Mesenchymal stem cell (in vitro differentiated cells and primary cell): Measurements from ENCODE around the gene FHIT.

ENCODE experiments used
- DNase-seq: peaks from one replicate; pipeline ENCODE4 v3.0.0-alpha.2; 2013
- H2AFZ ChIP-seq: one replicate; pipeline ENCODE4 v1.6.1; 2013; ENCODE audit warnings: low read depth, mild to moderate bottlenecking, control low read depth, inconsistent platforms, low read length, moderate library complexity
- H2AK5ac ChIP-seq: 2 replicates; pipeline ENCODE4 v1.6.1; 2013; ENCODE audit warnings: low read length, moderate library complexity, mild to moderate bottlenecking, inconsistent platforms; ENCODE audit not compliant: severe bottlenecking
- H2BK120ac ChIP-seq: one replicate; pipeline ENCODE4 v1.6.1; 2013; ENCODE audit warnings: low read depth, mild to moderate bottlenecking, inconsistent platforms, low read length, moderate library complexity
- H2BK12ac ChIP-seq, 2 experiments: one replicate each; pipeline ENCODE4 v1.6.1; 2013; ENCODE audit warnings: inconsistent platforms in 2 of 2, low read length in 2 of 2, mild to moderate bottlenecking in 2 of 2, moderate library complexity in 2 of 2, control low read depth in 1 of 2
- H2BK15ac ChIP-seq: one replicate; pipeline ENCODE4 v1.6.1; 2013; ENCODE audit warnings: mild to moderate bottlenecking, low read depth, inconsistent platforms; ENCODE audit not compliant: poor library complexity, severe bottlenecking
- H2BK5ac ChIP-seq: 2 replicates; pipeline ENCODE4 v1.6.1; 2013; ENCODE audit warnings: low read depth, mild to moderate bottlenecking, low read length, control low read depth, inconsistent platforms; ENCODE audit not compliant: poor library complexity, severe bottlenecking
- H3K14ac ChIP-seq, 2 experiments: one replicate each; pipeline ENCODE4 v1.6.1; 2013; ENCODE audit warnings: inconsistent platforms in 2 of 2, low read length in 2 of 2, control low read depth in 1 of 2, mild to moderate bottlenecking in 1 of 2, moderate library complexity in 1 of 2
- H3K18ac ChIP-seq, 2 experiments: one replicate each; pipeline ENCODE4 v1.6.1; 2013; ENCODE audit warnings: inconsistent platforms in 2 of 2, low read length in 2 of 2, control low read depth in 1 of 2, low read depth in 1 of 2, mild to moderate bottlenecking in 1 of 2
- H3K23ac ChIP-seq, 2 experiments: one replicate each; pipeline ENCODE4 v1.6.1; 2013; ENCODE audit warnings: inconsistent platforms in 2 of 2, low read length in 2 of 2, mild to moderate bottlenecking in 2 of 2, moderate library complexity in 2 of 2, control low read depth in 1 of 2
- H3K27ac ChIP-seq: 2 replicates; pipeline ENCODE4 v1.5.1; 2013; ENCODE audit warnings: mild to moderate bottlenecking, moderate library complexity, low read length, control low read depth, inconsistent platforms; ENCODE audit not compliant: poor library complexity, severe bottlenecking
- H3K27me3 ChIP-seq, 2 experiments: 2 replicates each; pipeline versions ENCODE4 v1.6.1 to v1.7.0; 2013; ENCODE audit warnings: low read length in 2 of 2, mild to moderate bottlenecking in 2 of 2, moderate library complexity in 2 of 2, control low read depth in 1 of 2, inconsistent platforms in 1 of 2; ENCODE audit not compliant: control insufficient read depth in 1 of 2, insufficient read depth in 1 of 2
- H3K36me3 ChIP-seq, 2 experiments: 2 replicates each; pipeline versions ENCODE4 v1.6.1 to v1.7.0; 2013; ENCODE audit warnings: low read length in 2 of 2, control low read depth in 1 of 2, inconsistent platforms in 1 of 2, low read depth in 1 of 2, mild to moderate bottlenecking in 1 of 2; ENCODE audit not compliant: insufficient read depth in 2 of 2, control insufficient read depth in 1 of 2
- H3K4ac ChIP-seq, 2 experiments: one replicate each; pipeline ENCODE4 v1.6.1; 2013; ENCODE audit warnings: inconsistent platforms in 2 of 2, low read length in 2 of 2, mild to moderate bottlenecking in 2 of 2, moderate library complexity in 2 of 2, control low read depth in 1 of 2, low read depth in 1 of 2
- H3K4me1 ChIP-seq: 2 replicates; pipeline ENCODE4 v1.6.1; 2013; ENCODE audit warnings: low read depth, low read length, control low read depth; ENCODE audit not compliant: control insufficient read depth, insufficient read depth
- H3K4me2 ChIP-seq: 2 replicates; pipeline ENCODE4 v1.6.1; 2013; ENCODE audit warnings: low read length, mild to moderate bottlenecking, inconsistent platforms; ENCODE audit not compliant: poor library complexity, severe bottlenecking
- H3K4me3 ChIP-seq, 2 experiments: 2 replicates each; pipeline versions ENCODE4 v1.5.1 to v1.7.0; 2013; ENCODE audit warnings: low read length in 2 of 2, mild to moderate bottlenecking in 2 of 2, control low read depth in 1 of 2, low read depth in 1 of 2; ENCODE audit not compliant: insufficient read depth in 1 of 2
- H3K79me1 ChIP-seq: replicated peaks from 2 replicates; pipeline ENCODE4 v1.6.1; 2013; ENCODE audit warnings: mild to moderate bottlenecking, control low read depth, low read length, inconsistent platforms; ENCODE audit not compliant: poor library complexity, severe bottlenecking
- H3K9ac ChIP-seq: 2 replicates; pipeline ENCODE4 v1.7.0; 2013; ENCODE audit warnings: mild to moderate bottlenecking, low read length, moderate library complexity
- H3K9me3 ChIP-seq: 2 replicates; pipeline ENCODE4 v1.7.0; 2013; ENCODE audit warnings: mild to moderate bottlenecking, low read length; ENCODE audit not compliant: control insufficient read depth
- H4K8ac ChIP-seq: one replicate; pipeline ENCODE4 v1.6.1; 2013; ENCODE audit warnings: inconsistent platforms, mild to moderate bottlenecking, low read length, moderate library complexity
- H4K91ac ChIP-seq: one replicate; pipeline ENCODE4 v1.6.1; 2013; ENCODE audit warnings: mild to moderate bottlenecking, low read length, inconsistent platforms
- WGBS: methylation state at CpG from one replicate; pipeline ENCODE4 v1.1.7; 2013; ENCODE audit warnings: mixed read lengths; 5-methylcytosine and 5-hydroxymethylcytosine counted together

FHIT gene

DNA sequence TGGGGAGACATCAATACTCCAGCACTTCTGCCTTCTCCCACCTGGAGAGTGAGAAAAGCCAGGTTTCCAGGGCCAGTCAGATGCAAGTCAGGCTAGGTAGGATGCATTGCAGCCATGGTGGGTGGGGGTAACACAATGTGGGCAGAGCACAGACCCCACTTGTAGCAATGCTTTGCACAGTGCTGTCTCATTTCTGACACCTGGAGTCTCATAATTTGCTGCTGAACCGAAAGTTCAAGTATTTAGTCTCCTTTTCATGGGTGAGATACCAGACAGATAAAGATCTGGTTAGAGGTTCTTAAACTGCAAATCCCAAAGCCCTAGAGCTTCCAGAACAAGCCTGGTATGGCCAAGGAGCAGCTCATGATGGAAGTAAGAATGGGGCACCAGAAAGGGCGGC lies 1321.1 kb downstream of the FHIT start:
- Histone ChIP-seq H3K4ac (no peak overlapping the region), H2BK120ac (no peak overlapping the region), H3K9me3 (no peaks in the 10 kb centered on the region), H3K36me3 (no peaks in the 10 kb centered on the region), H3K9ac (no peak overlapping the region), H3K23ac (no peak overlapping the region), H3K79me1 (no peaks in the 10 kb centered on the region), H3K4me2 (no peak overlapping the region), H2AFZ (no peak overlapping the region), H3K4me3 (no peak overlapping the region), H3K27ac (no peak overlapping the region), H4K91ac (no peak overlapping the region), H2BK5ac (no peak overlapping the region), H4K8ac (no peak overlapping the region), H3K14ac (no peak overlapping the region), H2AK5ac (no peak overlapping the region), H2BK12ac (no peak overlapping the region), H3K4me1 (no peaks in the 10 kb centered on the region), H3K27me3 (no peaks in the 10 kb centered on the region), H2BK15ac (no peak overlapping the region), H3K18ac (no peak overlapping the region)
- WGBS: 87% methylated on average over 1 of the region's 2 CpGs
- DNase-seq: no peak

DNA sequence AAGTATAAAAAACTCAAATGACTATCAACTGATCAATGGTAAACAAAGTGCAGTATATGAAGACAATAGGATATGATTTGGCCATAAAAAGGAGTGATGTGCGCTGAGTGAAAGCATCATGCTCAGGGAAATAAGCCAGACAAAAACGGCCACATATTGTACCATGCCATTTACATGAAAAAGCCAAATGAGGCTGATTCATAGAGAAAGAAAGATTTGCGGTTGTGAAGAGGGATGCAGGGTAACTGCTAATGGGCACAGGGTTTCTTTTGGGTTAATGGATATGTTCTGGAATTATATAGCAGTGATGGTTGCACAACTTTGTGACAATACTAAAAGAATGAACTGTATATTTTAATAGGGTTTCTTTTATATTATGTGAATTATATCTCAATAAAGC lies 1324.2 kb downstream of the FHIT start:
- Histone ChIP-seq H3K27ac (no peak overlapping the region), H2BK12ac (no peak overlapping the region), H4K8ac (no peak overlapping the region), H2BK120ac (no peak overlapping the region), H4K91ac (no peak overlapping the region), H3K23ac (no peak overlapping the region), H2AFZ (no peak overlapping the region), H3K4ac (no peak overlapping the region), H3K4me2 (no peak overlapping the region), H2AK5ac (no peak overlapping the region), H2BK5ac (no peak overlapping the region), H3K36me3 (no peaks in the 10 kb centered on the region), H3K27me3 (no peaks in the 10 kb centered on the region), H3K9ac (no peak overlapping the region), H3K18ac (no peak overlapping the region), H3K14ac (no peak overlapping the region), H3K4me1 (no peaks in the 10 kb centered on the region), H3K79me1 (no peaks in the 10 kb centered on the region), H3K4me3 (no peak overlapping the region), H2BK15ac (no peak overlapping the region), H3K9me3 (no peaks in the 10 kb centered on the region)
- WGBS: 96% methylated on average over 3 of the region's 3 CpGs
- DNase-seq: no peak

DNA sequence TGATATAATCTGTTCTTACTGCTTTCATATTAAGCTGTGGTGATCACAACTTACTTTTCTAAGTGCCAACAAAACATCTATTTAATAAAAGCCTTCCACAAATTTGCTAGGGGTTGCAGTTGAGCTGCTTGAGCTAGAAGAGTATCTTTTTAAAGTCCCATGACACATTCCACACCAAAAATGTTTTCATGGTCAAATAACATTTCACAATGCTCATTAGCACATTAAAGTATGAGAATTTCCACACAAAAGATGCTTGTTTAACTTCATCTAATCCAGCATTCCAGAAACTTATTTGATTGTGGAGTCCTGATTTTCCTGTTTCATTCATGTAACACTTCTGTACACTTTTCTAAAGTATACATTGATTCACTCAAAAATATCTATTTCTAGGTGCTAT lies 1325.3 kb downstream of the FHIT start:
- H4K91ac ChIP-seq: no peak overlapping the region
- H2BK5ac ChIP-seq: no peak overlapping the region
- H3K23ac ChIP-seq: no peak overlapping the region
- no peaks in the 10 kb centered on the region for H3K36me3 ChIP-seq
- no peaks in the 10 kb centered on the region for H3K79me1 ChIP-seq
- H2BK15ac ChIP-seq: no peak overlapping the region
- no peak overlapping the region for H3K14ac ChIP-seq
- no peaks in the 10 kb centered on the region for H3K9me3 ChIP-seq
- no peak overlapping the region for H2AK5ac ChIP-seq
- no peak overlapping the region for H3K4me3 ChIP-seq
- no peaks in the 10 kb centered on the region for H3K27me3 ChIP-seq
- H4K8ac ChIP-seq: no peak overlapping the region
- no peak overlapping the region for H2BK12ac ChIP-seq
- H3K4ac ChIP-seq: no peak overlapping the region
- H3K9ac ChIP-seq: no peak overlapping the region
- no peaks in the 10 kb centered on the region for H3K4me1 ChIP-seq
- no peak overlapping the region for H2BK120ac ChIP-seq
- no peak overlapping the region for H3K18ac ChIP-seq
- H3K4me2 ChIP-seq: no peak overlapping the region
- no peak overlapping the region for H3K27ac ChIP-seq
- DNase-seq: no peak
- no peak overlapping the region for H2AFZ ChIP-seq

DNA sequence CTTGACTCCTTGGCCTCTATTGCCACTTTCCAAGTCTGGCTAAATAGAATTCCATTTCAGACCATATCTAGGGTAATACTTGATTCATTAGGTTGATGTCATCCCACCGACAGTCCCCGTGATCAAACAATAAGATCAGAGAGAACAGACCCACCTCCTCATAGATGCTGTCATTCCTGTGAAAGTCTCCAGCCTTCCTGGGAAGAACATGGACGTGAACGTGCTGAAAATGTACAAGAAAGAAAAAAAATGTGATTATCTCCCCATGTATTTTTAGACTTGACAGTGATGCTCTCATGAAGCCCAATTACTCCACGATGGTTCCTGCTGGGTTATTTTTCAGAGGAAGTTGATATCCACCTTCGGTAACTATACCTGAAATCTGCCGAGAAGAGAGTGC lies 1329.1 kb downstream of the FHIT start:
- H3K79me1 ChIP-seq: no peaks in the 10 kb centered on the region

More for the DNA sequence above, 1329.1 kb downstream of the FHIT start:
- H2BK15ac ChIP-seq: no peak overlapping the region
- no peak overlapping the region for H2AK5ac ChIP-seq
- H3K4me3 ChIP-seq: no peak overlapping the region
- H4K91ac ChIP-seq: no peak overlapping the region
- H3K27me3 ChIP-seq: no peaks in the 10 kb centered on the region
- H3K36me3 ChIP-seq: no peaks in the 10 kb centered on the region
- DNase-seq: no peak
- no peak overlapping the region for H4K8ac ChIP-seq
- H3K4me2 ChIP-seq: no peak overlapping the region
- no peak overlapping the region for H3K9ac ChIP-seq
- H2BK12ac ChIP-seq: no peak overlapping the region
- H3K4ac ChIP-seq: no peak overlapping the region
- 90% methylated on average over 6 of the region's 7 CpGs for WGBS
- H3K23ac ChIP-seq: no peak overlapping the region
- H2BK5ac ChIP-seq: no peak overlapping the region
- H3K18ac ChIP-seq: no peak overlapping the region
- no peak overlapping the region for H2BK120ac ChIP-seq
- no peaks in the 10 kb centered on the region for H3K4me1 ChIP-seq
- H2AFZ ChIP-seq: no peak overlapping the region
- no peaks in the 10 kb centered on the region for H3K9me3 ChIP-seq
- H3K14ac ChIP-seq: no peak overlapping the region
- no peak overlapping the region for H3K27ac ChIP-seq
